ENCODE results near the gene SORBS1.

Gene SORBS1

DNA sequence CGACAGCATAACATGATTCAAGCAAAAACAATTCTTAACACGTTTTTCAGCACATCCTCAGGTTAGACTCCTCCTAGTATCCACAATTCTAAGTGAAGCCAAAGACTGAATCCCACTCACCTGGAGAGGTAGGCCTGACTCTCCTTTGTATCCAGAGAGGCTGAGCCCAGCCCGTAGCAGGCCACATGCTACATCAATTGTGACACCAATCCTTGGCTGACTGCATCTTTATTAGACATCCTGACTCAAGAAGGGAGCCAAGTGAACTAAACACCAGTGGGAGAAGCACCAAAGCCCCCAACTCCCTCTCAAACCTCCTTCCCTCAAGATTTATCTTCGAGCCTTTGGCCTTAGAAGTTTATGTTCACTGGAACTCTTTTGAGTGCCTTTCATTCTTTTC is 144.9 kb downstream of the SORBS1 start:
- no peak for DNase-seq (ENCODE audit: extremely low read depth in 1 of 2, low read depth in 1 of 2)

DNA sequence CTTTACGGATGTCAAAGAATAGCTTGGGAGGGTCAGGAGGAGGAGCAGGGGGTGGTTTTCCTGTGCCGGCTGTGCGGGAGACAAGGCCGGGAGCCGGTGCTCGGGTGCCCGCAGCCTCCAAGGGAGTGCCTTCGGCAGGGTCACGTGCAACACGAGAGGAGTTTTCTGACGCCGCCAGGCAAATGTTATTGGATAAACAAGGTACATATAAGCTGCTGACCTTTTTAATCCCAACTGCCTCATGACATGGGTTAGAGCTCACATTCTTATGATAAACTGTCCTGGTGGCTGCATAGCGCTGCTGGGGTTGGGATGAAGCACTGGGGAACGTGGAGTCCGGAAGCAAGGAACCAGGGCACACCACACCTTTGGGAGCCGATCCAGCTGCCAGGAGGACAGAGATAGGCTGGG is 145.5 kb downstream of the SORBS1 start:
- DNase-seq (ENCODE audit: extremely low read depth in 1 of 2, low read depth in 1 of 2): no peak

- DNase-seq (ENCODE audit: extremely low read depth in 1 of 2, low read depth in 1 of 2): no peak
These were observed 146.2 kb downstream of the SORBS1 start for GRCh38 chr10:95414844-95415485.

GRCh38 chr10:95414016-95414830 is 146.9 kb downstream of the SORBS1 start:
- DNase-seq (ENCODE audit: extremely low read depth in 1 of 2, low read depth in 1 of 2): no peak

- no peak for DNase-seq (ENCODE audit: extremely low read depth in 1 of 2, low read depth in 1 of 2)
These were observed 147.6 kb downstream of the SORBS1 start for GRCh38 chr10:95413588-95413987.

GRCh38 chr10:95411635-95412034 is 149.5 kb downstream of the SORBS1 start:
- no peak for DNase-seq (ENCODE audit: extremely low read depth in 1 of 2, low read depth in 1 of 2)

DNA sequence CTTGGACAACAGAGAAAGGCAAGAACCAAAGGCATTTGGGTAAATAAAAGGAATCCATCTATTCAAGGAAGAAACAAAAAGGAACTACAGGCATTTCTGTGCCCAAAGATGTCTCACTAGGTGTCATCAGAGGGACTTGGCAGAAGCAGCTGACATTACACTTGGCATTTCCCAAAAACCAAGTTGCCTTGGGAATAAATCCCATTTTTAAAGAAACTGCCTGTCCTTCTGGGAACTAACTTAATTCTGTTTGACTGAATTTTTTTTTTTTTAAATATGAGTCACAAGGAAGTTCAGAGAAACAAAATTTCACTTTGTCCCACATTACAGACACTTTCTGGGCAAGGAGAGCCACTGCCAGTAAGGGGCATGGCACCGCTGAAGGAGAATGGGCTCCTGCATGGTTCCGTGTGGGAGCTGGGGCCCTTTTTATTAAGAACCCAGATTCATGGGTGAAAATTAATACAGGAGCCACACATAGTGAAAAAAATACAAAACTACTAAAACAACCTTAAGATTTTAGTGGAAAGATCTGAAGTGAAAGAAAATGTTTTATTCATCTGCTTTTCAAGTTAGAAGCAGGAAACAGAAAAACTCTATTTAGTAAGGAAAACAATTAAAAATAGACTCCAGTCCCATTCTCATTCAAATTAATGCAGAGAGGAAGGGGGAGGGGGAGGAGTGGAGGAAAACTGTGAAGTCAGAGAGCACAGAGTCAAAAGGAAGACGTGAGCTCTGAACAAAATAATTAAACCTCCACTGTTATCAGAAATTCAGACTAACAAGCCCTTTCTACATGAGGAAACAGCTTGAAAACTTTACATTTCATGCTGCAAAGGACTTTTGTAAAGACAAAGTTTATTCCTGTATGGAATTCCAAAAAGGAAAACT is 151.9 kb downstream of the SORBS1 start:
- DNase-seq (ENCODE audit: extremely low read depth in 1 of 2, low read depth in 1 of 2): no peak

- no peak for DNase-seq (ENCODE audit: extremely low read depth in 1 of 2, low read depth in 1 of 2)
These were observed 152.8 kb downstream of the SORBS1 start for GRCh38 chr10:95408148-95408960.

DNA sequence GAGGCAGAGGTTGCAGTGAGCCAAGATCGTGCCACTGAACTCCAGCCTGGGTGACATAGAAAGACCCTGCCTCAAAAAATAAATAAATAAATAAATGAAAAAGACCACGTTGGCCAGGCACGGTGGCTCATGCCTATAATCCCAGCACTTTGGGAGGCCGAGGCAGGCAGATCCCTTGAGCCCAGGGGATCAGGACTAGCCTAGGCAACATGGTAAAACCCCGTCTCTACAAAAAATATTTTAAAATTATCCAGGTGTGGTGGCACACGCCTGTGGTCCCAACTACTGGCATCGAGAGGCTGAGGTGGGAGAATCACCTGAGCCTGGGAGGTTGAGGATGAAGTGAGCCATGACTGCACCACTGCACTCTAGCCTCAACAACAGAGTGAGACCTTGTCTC is 153.6 kb downstream of the SORBS1 start:
- DNase-seq (ENCODE audit: extremely low read depth in 1 of 2, low read depth in 1 of 2): no peak

DNA sequence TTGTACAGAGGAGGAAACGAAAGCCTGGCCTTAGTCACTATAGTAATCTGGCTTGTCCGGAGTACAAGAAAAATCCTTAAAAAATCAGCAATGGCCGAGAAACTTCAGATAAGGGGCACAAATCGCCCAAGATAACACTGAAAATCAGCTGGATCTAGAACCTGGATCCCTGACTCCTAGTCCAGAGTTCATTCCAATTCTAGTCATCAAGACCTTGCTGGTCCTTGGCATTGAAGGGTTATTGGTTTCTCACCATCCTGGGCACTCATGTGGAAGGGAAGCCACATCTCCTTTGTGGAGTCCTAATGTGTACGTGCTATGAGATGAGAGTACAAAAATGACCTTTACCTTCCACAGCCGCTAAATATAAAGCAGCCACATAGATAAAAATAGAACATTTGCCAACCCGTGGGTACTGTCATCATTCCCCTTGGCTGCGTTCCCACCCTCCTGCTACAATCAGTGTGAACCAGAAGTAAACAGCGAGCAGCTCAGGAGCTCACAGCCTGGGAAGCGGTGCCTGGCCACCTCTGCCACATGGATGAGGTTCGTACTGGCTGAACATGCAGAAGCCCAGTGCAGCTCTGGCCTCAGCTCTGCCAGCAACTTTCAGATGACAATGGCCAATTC is 154.4 kb downstream of the SORBS1 start:
- DNase-seq (ENCODE audit: extremely low read depth in 1 of 2, low read depth in 1 of 2): no peak

DNA sequence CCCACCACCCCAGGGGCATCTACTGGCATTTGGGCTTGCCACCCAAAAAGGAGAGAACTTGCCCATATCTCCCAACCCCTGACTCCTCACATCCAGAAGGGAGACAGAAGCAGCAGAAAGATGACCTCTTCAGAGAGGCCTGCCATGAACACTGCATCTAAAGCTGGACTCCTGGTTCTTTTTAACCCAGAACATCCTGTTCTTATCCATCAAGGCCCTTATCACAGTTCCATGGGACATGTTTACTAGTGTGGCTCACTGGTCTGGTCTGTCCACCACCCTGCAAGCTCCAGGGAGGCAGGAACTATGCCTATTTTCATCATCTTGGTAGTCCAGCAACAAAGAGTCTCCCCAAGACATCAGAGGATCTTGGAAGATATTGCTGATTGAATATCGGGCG is 155.5 kb downstream of the SORBS1 start:
- no peak for DNase-seq (ENCODE audit: extremely low read depth in 1 of 2, low read depth in 1 of 2)

DNA sequence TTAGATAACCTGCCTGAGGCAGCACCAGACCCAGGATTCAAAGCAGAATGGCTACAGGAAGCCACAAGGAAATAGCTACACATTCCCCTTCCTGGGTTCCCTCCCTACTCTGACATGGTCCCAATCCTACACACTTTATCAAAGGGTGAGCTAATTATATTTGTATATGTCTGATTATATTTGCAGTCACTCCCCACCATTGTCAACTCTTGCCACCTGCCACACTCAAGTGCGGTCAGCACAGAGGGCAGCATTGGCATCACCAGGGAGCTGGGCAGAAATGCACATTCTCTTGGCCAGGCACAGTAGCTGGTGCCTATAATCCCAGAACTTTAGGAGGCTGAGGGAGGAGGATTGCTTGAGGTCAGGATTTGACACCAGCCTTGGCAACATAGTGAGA is 156.3 kb downstream of the SORBS1 start:
- no peak for DNase-seq (ENCODE audit: extremely low read depth in 1 of 2, low read depth in 1 of 2)

GRCh38 chr10:95404462-95404858 is 156.7 kb downstream of the SORBS1 start:
- no peak for DNase-seq (ENCODE audit: extremely low read depth in 1 of 2, low read depth in 1 of 2)

GRCh38 chr10:95403700-95404461 is 157.3 kb downstream of the SORBS1 start:
- DNase-seq (ENCODE audit: extremely low read depth in 1 of 2, low read depth in 1 of 2): no peak

GRCh38 chr10:95401704-95402469 is 159.3 kb downstream of the SORBS1 start:
- DNase-seq (ENCODE audit: extremely low read depth in 1 of 2, low read depth in 1 of 2): no peak

DNA sequence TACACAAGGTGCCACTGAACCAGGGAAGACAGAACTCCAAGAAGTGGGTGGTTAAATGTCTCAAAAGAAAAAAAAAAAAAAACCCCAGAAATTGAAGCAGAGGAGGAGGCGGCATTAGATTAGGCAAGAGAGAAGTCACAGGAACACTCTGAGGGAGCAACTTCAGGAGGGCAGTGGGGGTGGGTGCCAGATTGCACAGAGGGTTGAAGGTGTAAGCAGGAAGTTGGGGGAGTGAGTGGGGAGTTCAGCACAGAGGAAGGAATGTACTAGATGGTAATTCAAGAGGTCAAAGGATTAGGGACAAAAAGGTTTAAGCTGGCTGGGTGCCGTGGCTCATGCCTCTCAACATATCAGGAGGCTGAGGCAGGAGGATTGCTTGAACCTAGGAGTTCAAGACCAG is 160.4 kb downstream of the SORBS1 start:
- DNase-seq (ENCODE audit: extremely low read depth in 1 of 2, low read depth in 1 of 2): no peak

DNA sequence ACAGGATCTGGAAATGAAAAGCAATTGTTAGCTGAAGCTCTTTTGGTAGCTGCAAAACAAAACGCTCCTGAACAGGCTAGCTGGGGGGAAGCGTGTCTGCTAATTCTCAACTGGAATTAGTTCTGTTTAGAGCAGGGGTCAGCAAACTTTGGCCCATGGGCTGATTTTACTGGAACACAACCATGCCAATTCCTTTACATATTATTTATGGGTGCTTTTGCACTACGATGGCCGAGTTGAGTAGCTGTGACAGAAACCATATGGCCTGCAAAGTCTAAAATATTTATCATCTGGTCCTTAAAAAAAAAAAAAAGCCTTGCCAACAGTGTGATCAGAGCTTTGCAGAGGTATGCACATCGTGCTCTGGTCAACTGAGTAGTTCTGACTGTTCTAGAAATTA is 162.0 kb downstream of the SORBS1 start:
- no peak for DNase-seq (ENCODE audit: extremely low read depth in 1 of 2, low read depth in 1 of 2)

- no peak for DNase-seq (ENCODE audit: extremely low read depth in 1 of 2, low read depth in 1 of 2)
These were observed 163.4 kb downstream of the SORBS1 start for GRCh38 chr10:95397747-95398146.

DNA sequence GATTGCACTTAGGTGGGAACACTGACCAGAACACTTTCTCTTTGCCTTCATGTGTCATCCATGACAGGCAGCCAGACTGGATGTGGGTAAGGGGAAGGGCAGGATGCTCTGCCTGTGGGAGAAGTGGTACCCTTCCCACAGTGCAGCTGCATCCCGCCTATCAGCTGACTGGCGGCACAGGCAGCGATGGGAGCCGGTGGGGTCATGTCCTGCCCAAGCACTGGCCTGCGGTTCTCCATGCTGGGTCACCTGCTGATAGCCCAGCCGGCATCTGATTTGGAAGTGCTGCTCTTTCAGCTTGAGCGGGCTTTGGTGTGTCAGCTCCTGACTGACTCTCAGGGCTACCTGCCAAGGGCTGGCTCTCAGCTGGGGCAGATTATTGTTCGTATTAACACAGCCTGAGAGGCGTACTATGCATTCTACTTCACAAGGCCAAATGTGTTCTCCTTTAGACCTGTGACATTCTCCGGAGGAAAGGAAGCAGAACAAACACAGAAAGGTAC is 165.2 kb downstream of the SORBS1 start:
- no peak for DNase-seq (ENCODE audit: extremely low read depth in 1 of 2, low read depth in 1 of 2)

Data from activated CD8-positive, alpha-beta memory T cell treated with anti-CD3 and anti-CD28 coated beads for 1 hour (primary cell).